A172 (cell line): ENCODE data around the gene GOLGA7B. TPM values are rescaled to one million over a fixed set of nuclear protein-coding genes. Genes with fewer than 3 reads are reported as not detected.
"Not testable (repeated sequence)": the region's sequence is repeated elsewhere in the genome, so short reads cannot be mapped to it uniquely, and the experiment has no call there.

Source experiments
- DNase-seq: peaks from one replicate; pipeline ENCODE4 v3.0.0-alpha.2; 2015; ENCODE audit warnings: low spot score
- total RNA-seq: library from RNA; depleted of rRNA; stranded (reverse); fragments of >200 nt; shearing (Covaris generic); gene quantifications from 2 replicates; pipeline ENCODE4 v1.2.3, GENCODE V29; 2014

Gene GOLGA7B
- total RNA-seq, 1 experiment from 2014 or later: 1.9 TPM

- DNase-seq: no peak
Measured at GRCh38 chr10:97831259-97831658, 18.4 kb upstream of the GOLGA7B start.

GRCh38 chr10:97836446-97836845 is 13.2 kb upstream of the GOLGA7B start:
- no peak for DNase-seq

GRCh38 chr10:97838091-97838490 is 11.6 kb upstream of the GOLGA7B start:
- no peak for DNase-seq

- not testable (repeated sequence) for DNase-seq
Measured at GRCh38 chr10:97841166-97841565, 8.5 kb upstream of the GOLGA7B start.

GRCh38 chr10:97842114-97842513 is 7.5 kb upstream of the GOLGA7B start:
- not testable (repeated sequence) for DNase-seq

- DNase-seq: peak; percentile 71
Measured at GRCh38 chr10:97842656-97843280, 6.9 kb upstream of the GOLGA7B start.

DNA sequence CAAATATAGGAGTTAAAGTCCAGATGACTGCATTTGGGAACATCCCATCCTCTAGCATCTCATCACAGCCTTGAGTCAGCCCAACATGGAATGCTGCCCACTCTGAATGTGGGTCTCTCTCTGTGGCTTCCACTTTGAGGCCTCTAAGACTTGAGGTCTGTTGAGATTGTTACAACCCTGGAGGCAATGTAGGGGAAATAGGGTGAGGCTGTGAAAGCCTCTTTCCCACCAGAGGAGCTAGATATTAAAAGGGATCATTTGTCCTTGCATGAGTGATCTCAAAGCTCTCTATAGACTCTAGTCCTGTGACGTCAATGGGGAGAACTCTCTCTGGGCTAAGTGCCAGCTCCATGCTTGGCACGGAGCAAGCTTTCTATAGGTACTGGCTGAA is 6.4 kb upstream of the GOLGA7B start:
- DNase-seq: no peak

DNA sequence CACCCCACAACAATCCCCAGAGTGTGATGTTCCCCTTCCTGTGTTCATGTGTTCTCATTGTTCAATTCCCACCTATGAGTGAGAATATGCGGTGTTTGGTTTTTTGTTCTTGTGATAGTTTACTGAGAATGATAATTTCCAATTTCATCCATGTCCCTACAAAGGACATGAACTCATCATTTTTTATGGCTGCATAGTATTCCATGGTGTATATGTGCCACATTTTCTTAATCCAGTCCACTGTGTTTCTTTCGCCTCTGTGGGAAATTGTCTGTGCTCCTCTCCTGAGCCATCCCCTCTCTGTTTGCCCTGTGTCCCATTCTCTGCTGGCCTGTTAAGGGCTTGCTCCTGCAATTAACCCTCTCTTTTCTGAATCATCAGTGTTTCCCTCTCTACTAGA is 5.7 kb upstream of the GOLGA7B start:
- DNase-seq: not testable (repeated sequence)

- DNase-seq: no peak
Measured at GRCh38 chr10:97844678-97845077, 5.0 kb upstream of the GOLGA7B start.

DNA sequence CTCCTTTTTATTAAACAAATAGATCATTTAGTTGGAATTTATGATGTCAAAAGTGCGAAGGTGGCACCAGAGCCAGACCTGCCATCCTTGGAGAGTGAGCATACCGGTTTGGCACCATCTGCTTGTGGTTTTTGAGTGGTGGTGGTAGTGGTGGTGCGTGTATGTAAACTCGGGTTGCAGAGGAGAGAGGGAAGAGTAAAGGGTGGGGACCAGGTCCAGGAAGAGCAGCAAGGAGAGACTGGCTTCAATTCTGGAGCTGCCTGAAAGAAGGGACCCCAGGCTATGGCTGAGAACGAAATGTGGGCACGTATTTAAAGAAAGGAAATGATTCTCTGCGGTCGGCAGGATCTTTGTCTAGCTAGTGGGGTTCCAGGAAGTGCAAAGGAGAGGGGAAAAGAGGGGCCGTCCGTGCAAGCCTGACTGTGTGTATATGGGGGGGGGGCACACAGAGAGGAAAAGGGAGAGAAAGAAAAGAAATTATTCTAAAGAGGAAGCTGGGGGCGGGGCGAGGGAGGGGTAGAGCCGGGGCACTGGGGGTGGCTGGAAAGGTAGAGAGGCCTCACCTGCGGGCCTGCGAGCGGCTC is 448 bp upstream of the GOLGA7B start:
- DNase-seq: no peak

DNA sequence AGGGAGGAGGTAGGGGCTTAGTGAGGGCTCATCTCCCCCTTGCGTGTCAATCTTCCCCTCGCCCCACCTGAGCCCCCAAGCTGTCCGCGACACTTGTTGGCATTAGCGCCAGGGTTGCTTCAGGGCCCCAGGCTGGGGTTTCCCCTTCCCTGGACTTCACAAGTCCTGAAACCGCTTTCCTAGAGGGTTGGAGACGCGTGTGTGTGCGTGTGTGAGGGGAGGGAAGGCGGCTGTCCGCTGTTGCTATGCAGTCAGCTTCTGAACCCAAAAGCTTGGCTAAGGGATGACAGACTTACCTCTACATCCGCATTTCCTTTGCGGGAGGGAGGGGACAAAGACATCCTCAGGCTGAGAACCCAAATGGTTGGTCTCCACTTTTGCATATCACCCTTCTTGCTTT is 803 bp downstream of the GOLGA7B start:
- no peak for DNase-seq

- DNase-seq: no peak
Measured at GRCh38 chr10:97851341-97852001, 1.8 kb downstream of the GOLGA7B start.

DNA sequence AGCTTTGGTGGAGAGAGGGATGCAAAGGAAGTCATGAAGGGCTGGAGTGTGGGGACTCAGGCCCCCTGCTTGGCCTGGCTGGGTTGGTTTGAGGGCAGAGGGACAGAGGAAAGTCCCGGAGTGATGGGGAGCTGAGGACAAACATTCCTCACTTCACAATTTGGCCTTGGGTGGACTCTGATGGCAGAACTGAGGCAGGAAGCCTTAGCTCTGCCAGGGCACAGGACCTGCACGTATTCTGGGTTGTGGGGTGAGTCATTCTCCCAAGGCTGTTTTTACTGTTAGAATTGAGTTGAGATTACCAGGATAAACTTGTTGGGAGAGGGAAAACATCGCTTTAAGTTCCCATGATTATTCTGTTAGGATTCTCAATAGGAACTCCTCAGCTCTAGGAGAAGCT is 2.6 kb downstream of the GOLGA7B start:
- DNase-seq: no peak

DNA sequence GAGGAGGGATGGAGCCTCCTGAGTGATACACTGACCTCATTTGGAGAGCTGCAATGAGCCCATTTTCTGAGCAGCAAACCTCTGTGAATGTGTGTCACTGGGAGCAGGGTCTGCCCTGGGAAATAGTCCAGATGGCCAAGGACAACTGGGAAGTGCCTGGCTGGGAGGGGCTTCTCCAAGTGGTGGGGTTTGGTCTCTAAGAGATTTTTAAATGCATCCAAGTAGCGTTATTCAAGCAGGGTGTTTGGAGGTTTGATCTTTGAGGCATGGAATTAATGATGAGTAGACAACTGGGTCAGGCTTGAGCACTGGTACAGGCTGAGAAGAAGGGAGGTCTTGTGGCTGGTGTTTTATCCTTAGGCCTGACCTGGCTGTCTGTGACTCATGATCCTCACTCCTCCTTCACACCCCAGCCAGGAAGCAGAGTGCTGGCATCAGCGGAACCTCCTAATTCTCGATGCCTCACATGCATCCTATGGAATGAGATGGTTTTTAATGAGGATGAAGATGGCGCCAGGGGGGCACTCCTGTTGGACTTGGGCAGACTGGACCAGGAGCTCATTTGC is 3.3 kb downstream of the GOLGA7B start:
- peak; percentile 45 for DNase-seq

DNA sequence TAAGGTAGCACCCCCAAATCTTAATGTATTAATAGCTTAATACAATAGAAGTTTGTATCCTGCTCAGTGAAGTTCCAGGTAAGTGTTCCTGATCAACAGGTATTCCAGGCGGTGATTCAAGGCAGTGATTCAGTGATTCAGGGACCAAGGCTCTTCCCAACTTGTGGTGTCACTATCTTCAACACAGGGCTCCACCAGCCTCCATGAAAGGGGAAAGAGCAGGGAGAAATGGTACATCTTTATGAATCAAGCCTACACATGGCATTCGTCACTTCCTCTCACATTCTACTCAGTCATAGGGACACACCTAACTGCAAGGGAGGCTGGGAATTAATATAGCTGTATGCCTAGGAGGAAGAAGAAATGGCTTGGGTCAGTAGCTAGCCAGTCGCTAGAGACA is 5.1 kb downstream of the GOLGA7B start:
- no peak for DNase-seq

GRCh38 chr10:97858001-97858439 is 8.4 kb downstream of the GOLGA7B start:
- DNase-seq: peak; percentile 62

GRCh38 chr10:97861097-97861750 is 11.6 kb downstream of the GOLGA7B start:
- DNase-seq: peak; percentile 97

DNA sequence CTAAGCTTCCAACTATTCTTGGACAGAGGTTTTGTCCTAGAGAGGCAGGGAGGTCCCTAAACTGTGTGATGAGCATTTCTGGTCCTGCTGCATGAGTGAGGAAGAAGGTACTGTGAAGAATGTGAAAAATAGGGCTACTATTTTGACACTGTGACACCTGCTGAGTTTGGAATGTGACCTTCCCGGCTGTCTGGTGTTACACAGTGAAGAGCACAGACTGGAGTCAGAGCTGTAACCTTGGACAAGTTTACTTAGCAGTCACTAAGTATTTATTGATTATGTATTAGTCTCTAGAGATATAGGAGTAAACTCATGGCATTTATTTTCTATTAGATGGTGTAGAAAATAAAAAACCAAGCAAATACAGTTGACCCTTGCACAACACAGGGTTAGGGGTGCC is 12.3 kb downstream of the GOLGA7B start:
- DNase-seq: peak; percentile 57

GRCh38 chr10:97863808-97864207 is 14.2 kb downstream of the GOLGA7B start:
- DNase-seq: no peak

DNA sequence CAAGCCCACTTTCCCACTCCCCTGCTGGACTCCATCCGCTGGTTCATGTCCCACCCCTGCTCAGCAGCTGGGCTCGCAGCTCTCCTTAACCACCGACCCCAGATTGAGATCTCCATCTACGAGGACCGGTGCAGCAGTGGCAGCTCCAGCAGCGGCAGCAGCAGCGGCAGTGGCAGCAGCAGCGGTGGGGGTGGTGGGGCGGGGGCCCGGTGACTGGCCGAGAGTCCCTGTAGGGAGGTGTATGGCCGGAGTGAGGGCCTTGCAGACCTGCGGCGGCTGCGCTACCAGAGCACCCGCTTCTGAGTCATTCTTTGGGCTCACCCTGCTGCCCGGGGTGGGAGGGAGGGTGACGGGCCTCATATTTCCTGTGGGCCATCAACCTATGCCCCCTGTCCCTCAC is 15.8 kb downstream of the GOLGA7B start:
- DNase-seq: peak; percentile 85

DNA sequence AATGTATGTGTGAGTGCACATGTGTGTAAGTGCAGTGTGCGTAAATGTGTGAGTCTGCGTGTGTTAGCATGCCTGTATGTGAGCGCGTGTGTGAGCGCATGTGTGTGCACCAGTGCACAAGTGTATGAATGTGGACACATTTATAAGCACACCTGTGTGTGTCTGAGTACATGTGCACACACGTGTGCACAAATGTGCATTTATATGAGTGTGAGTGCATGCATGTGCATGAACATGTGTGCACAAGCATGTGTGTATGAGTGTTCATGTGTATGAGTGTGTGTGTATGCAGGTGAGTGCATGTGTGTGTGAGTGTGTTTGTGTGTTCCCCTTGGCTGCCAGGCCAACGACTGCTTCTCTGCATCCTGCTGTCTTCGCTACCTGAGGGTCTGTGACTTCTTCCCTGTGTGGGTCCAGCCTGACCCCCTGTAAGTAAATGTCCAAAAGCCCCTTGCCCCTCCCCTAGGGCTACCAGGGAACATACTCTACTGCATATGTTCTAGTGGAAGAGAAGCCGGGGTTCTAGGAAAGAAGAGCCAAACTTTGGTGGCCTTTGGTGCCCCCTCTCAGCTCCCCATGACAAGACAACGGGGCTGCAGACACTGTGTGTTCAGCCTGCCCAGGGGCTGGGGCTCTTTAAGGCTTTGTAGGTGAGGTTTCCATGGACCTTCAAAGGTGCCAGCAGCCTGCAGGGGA is 17.0 kb downstream of the GOLGA7B start:
- DNase-seq: no peak
